Tibial artery (tissue), 4 donors: ENCODE measurements around the gene ACADVL.

Source experiments
- DNase-seq, 2 donors: peaks; one replicate each; pipeline ENCODE4 v3.0.0-alpha.2; 2019
- H3K27ac ChIP-seq, 2 donors: fragments of 200-600 bp; sonication (generic) in 1 of 2; 1 replicate in 1 of 2; 2 replicates in 1 of 2; pipeline ENCODE4 v1.5.1; 2018 to 2019; ENCODE audit warnings: mild to moderate bottlenecking in 1 of 2
- H3K27me3 ChIP-seq, 2 donors: fragments of 200-600 bp; sonication (generic) in 1 of 2; one replicate each; pipeline versions ENCODE4 v1.5.1 to v1.6.0; 2016 to 2019
- H3K36me3 ChIP-seq, 3 donors: fragments of 200-600 bp; sonication (generic) in 2 of 3; one replicate each; pipeline ENCODE4 v1.5.1; 2016 to 2019; ENCODE audit warnings: mild to moderate bottlenecking in 2 of 3
- H3K4me1 ChIP-seq, 4 donors: fragments of 200-600 bp; sonication (generic) in 2 of 4; 1 replicate in 3 of 4; 2 replicates in 1 of 4; pipeline ENCODE4 v1.5.1; 2016 to 2019
- H3K4me3 ChIP-seq, 2 donors: fragments of 200-600 bp; sonication (generic) in 1 of 2; 1 replicate in 1 of 2; 2 replicates in 1 of 2; pipeline ENCODE4 v1.5.1; 2018 to 2019; ENCODE audit warnings: mild to moderate bottlenecking in 2 of 2
- H3K9me3 ChIP-seq, 3 donors: fragments of 200-600 bp; sonication (generic) in 1 of 3; one replicate each; pipeline ENCODE4 v1.5.1; 2016 to 2019
- intact Hi-C: fragments of 100-400 bp; cut with DNase I; formaldehyde crosslinking; loops from one replicate; pipeline ENCODE4 v1.15.0; 2023; ENCODE audit warnings: low total_unique reads
- TF ChIP-seq, protein P1 (sequence below), 2 experiments: fragments of 200-600 bp in 1 of 2; fragments of 450-650 bp in 1 of 2; IDR thresholded peaks; one replicate each; pipeline ENCODE4 v1.5.1; 2017 to 2019; ENCODE audit warnings: antibody characterized with exemption in 2 of 2, mild to moderate bottlenecking in 1 of 2, moderate library complexity in 1 of 2

The ACADVL gene

DNA sequence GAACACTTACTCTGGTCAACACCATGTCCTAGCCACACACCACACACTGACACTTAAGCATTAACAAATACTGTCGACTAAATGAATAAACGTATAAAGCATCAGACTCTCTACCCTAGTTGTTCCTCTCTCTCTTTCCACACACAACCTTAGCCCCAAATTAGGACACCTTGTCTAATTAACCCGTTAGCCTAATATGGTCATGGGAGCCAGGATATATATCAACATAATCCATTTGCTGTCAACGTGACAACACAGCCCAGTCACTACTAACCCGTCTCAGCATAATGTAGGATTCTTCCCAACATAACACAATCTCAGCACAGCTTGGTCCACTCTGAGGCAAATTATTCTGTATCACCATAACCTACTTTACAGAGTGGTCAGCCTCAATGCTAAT, 12.4 kb downstream of the ACADVL start:
- H3K27me3 ChIP-seq, result no peaks in the 10 kb centered on the region
- peaks cover 26 to 54% (median 47%) of the 10 kb centered on the region in 3 donors for H3K36me3 ChIP-seq
- TF ChIP-seq, protein P1, sequence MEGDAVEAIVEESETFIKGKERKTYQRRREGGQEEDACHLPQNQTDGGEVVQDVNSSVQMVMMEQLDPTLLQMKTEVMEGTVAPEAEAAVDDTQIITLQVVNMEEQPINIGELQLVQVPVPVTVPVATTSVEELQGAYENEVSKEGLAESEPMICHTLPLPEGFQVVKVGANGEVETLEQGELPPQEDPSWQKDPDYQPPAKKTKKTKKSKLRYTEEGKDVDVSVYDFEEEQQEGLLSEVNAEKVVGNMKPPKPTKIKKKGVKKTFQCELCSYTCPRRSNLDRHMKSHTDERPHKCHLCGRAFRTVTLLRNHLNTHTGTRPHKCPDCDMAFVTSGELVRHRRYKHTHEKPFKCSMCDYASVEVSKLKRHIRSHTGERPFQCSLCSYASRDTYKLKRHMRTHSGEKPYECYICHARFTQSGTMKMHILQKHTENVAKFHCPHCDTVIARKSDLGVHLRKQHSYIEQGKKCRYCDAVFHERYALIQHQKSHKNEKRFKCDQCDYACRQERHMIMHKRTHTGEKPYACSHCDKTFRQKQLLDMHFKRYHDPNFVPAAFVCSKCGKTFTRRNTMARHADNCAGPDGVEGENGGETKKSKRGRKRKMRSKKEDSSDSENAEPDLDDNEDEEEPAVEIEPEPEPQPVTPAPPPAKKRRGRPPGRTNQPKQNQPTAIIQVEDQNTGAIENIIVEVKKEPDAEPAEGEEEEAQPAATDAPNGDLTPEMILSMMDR (IDR thresholded peaks at IDR 0.05), result no peak
- H3K4me1 ChIP-seq, result peaks cover 0 to 46% (median 28%) of the 10 kb centered on the region in 4 donors
- intact Hi-C loops, result no loop called here
- H3K9me3 ChIP-seq, result no peaks in the 10 kb centered on the region
- no peak for DNase-seq
- no peak overlapping the region for H3K27ac ChIP-seq
- no peak overlapping the region for H3K4me3 ChIP-seq

DNA sequence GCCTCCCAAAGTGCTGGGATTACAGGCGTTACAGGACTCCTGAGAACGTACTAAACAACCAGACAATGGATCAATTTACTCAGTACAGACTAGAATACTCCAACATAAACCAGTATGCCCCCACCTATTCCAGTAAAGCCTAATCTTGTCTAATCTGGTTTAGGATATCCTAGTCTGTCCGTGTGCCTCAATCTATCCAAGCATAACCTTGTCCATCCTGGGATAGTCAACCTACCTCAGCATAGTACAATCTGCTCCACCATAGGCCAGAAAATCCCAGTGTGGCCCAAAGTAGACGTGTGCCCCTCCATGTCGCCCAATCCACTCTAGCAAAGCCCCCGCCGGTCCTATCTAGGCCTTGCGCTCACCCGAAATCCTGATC, 14.0 kb downstream of the ACADVL start:
- no peak for DNase-seq
- Histone ChIP-seq H3K27ac (peak overlapping the region; percentile 81 to 88), H3K4me3 (peak overlapping the region; percentile 78 to 92), H3K27me3 (no peaks in the 10 kb centered on the region), H3K4me1 (peaks cover 0 to 53% (median 33%) of the 10 kb centered on the region in 4 donors), H3K36me3 (peaks cover 15 to 38% (median 31%) of the 10 kb centered on the region in 3 donors), H3K9me3 (no peaks in the 10 kb centered on the region)
- intact Hi-C loops, result no loop called here
- TF ChIP-seq, protein P1 (IDR thresholded peaks at IDR 0.05), result no peak

DNA sequence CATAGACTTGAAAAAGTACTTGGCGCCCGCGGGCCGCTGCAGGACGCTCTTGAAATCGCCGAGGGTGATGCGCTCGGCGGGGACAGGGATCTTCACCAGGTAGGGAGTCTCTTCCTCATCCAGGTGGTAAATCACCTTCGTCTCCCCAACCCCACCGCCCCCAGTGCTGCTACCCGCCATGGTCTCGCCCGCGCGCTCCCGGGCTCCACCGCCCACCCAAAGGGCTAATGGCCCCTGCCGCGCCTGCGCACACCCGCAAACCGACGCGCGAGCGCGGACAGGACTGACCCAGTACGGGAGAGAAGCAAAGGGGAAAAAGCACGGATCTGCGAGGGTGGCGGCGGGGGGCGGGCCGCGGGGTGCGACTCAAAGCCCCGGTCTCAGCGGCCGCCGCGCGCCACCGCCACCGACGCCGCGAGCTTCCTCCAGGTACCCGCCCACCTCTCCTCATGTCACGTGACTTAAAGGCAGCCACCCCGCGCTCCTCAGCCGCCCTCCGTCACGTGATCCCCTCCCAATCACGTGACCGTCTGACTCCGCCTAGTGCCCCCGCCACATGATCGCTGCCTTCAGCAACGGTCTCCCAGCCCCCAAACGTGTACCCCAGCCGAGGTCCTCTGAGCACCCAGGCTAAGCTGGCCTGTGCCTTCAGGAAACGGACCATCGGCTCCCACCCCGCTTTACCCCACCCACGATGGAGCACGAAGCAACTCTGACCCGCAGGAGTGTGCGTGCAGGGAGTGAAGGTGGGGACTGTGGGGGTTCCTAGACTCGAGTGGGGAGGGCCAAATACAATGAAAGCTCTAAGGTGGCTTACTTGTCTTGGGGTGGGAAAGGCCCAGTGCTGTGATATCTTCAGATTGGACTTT, 14.6 kb downstream of the ACADVL start, which contains the start of gene DVL2:
Gene DVL2 (minus strand): TSS at position 435 of the 869 bp plus-strand sequence. CDS start 255 bp downstream, at position 180.
- H3K27ac ChIP-seq, result peak within 1 kb of the TSS; percentile 81 to 88
- DNase-seq, result peak; percentile 95 to 98
- peaks cover 11 to 32% (median 25%) of the 10 kb centered on the region in 3 donors for H3K36me3 ChIP-seq
- H3K27me3 ChIP-seq, result no peaks in the 10 kb centered on the region
- no peaks in the 10 kb centered on the region for H3K9me3 ChIP-seq
- H3K4me3 ChIP-seq, result peak within 1 kb of the TSS; percentile 78 to 92
- intact Hi-C loops, result no loop called here
- TF ChIP-seq, protein P1 (IDR thresholded peaks at IDR 0.05), result peak in 1 of 2 experiments; percentile 15
- peaks cover 0 to 53% (median 33%) of the 10 kb centered on the region in 4 donors for H3K4me1 ChIP-seq

DNA sequence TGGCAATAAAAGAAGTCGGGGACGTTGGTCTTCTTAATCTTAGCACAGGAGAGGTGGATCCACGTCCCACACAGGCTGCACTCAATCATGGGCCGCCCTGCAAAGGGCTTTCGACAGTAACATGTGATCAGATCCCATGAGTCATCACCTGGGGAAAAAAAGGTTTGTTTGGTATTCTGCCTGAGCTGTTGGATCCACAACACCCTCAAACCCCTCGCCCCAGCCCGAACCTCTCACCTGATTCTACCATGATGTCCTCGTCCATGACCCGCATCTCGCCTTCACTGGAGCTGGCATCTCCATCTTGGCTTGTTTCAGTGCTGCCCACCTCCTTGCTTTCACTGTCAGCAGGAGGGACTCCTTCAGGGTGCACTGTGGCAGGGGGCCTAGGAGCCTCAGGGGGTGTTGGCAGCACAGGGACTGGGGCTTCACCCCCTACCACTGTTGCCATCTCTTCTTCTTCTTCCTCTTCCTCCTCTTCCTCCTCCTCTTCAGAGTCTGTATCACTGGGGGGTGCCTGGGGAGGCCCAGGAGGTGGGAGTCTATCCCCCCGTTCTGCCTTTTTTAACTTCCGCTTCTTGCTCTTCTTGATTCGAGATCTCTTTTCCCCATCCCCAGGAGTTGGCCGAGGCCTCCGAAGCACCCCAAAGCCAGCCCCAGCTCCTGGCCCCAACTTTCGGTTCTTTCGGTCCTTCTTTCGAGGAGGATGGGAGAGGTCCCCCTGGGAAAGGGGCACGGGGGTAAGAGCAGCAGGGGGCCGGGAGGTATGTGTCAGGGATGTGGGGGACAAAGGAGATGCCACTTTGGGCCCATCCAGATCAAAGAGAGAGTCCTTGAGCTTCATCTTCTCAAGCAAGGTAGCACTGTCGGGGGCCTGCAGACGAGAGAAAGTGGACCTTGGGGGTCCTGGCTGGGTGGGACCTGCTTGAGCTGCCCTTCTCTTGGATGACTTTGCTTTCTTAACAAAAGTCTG, 16.2 kb downstream of the ACADVL start:
- DNase-seq, result no peak
- intact Hi-C loops, result no loop called here
- Histone ChIP-seq H3K9me3 (no peaks in the 10 kb centered on the region), H3K36me3 (peaks cover 10 to 27% (median 21%) of the 10 kb centered on the region in 3 donors), H3K4me3 (no peak overlapping the region), H3K27ac (peak overlapping the region in 1 of 2 donors; percentile 12), H3K4me1 (peaks cover 0 to 66% (median 46%) of the 10 kb centered on the region in 4 donors), H3K27me3 (no peaks in the 10 kb centered on the region)
- TF ChIP-seq, protein P1 (IDR thresholded peaks at IDR 0.05), result no peak

DNA sequence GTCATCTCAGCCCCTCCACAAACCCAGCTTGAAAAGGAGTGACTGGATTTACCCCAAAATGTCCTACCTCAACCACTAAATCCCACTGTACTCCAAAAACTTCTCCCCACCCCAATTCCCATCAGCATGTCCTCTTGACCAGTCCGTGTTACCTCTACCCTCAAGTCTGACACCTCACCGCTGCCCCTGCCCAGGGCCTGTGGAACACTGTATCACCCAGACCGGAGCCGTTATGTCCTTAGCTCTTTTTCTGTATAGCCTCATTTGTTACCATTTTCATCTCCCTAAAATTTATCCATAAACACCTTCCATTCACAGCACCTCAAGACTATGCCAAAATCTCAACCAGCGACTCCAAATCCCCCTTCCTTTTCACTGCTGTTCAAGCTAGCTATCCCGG, 17.1 kb downstream of the ACADVL start:
- H3K9me3 ChIP-seq, result no peaks in the 10 kb centered on the region
- peak overlapping the region; percentile 91 to 98 for H3K27ac ChIP-seq
- peaks cover 12 to 29% (median 24%) of the 10 kb centered on the region in 3 donors for H3K36me3 ChIP-seq
- no peak for DNase-seq
- H3K27me3 ChIP-seq, result no peaks in the 10 kb centered on the region
- TF ChIP-seq, protein P1 (IDR thresholded peaks at IDR 0.05), result no peak
- H3K4me1 ChIP-seq, result peaks cover 0 to 64% (median 51%) of the 10 kb centered on the region in 4 donors
- no peak overlapping the region for H3K4me3 ChIP-seq
- intact Hi-C loops, result no loop called here
